Measurements from ENCODE around the gene USP1.

- TF ChIP-seq CTCF (conservative IDR thresholded peaks at IDR 0.05; ENCODE audit: low read depth, low read length) (no peak), RAD21 (IDR thresholded peaks at IDR 0.05; ENCODE audit: low read length) (no peak), NFE2L2 (IDR thresholded peaks at IDR 0.05; ENCODE audit: low read depth, low read length) (no peak), POLR2A (IDR thresholded peaks at IDR 0.05; ENCODE audit: low read depth, low read length) (no peak), BHLHE40 (IDR thresholded peaks at IDR 0.05; ENCODE audit: low read depth, low read length) (no peak), MXI1 (IDR thresholded peaks at IDR 0.05; ENCODE audit: borderline replicate concordance, low read depth, low read length) (no peak), RCOR1 (IDR thresholded peaks at IDR 0.05; ENCODE audit: insufficient replicate concordance, low read length) (no peak), ELK1 (IDR thresholded peaks at IDR 0.05; ENCODE audit: borderline replicate concordance, low read depth, low read length) (no peak), CHD1 (IDR thresholded peaks at IDR 0.05; ENCODE audit: low read depth, low read length) (no peak), SMC3 (IDR thresholded peaks at IDR 0.05; ENCODE audit: low read depth, low read length) (no peak)
Observed at GRCh38 chr1:62397301-62397700, 39.5 kb upstream of the USP1 start.

All from IMR-90 (cell line).